ENCODE measurements around the gene MIGA1.
"Not testable (repeated sequence)": the region's sequence is repeated elsewhere in the genome, so short reads cannot be mapped to it uniquely, and the experiment has no call there.

Gene MIGA1

GRCh38 chr1:77796695-77797405, 17.4 kb downstream of the MIGA1 start:
- in situ Hi-C loops (cut with MboI; ENCODE audit: low sequenced_read_pairs), result no loop called here

GRCh38 chr1:77797991-77798390, 18.5 kb downstream of the MIGA1 start:
- in situ Hi-C loops (cut with MboI; ENCODE audit: low sequenced_read_pairs), result no loop called here

GRCh38 chr1:77802026-77802425, 22.6 kb downstream of the MIGA1 start:
- in situ Hi-C loops (cut with MboI; ENCODE audit: low sequenced_read_pairs), result no loop called here

GRCh38 chr1:77803371-77803770, 23.9 kb downstream of the MIGA1 start:
- in situ Hi-C loops (cut with MboI; ENCODE audit: low sequenced_read_pairs), result no loop called here

GRCh38 chr1:77809787-77810462, 30.5 kb downstream of the MIGA1 start:
- in situ Hi-C loops (cut with MboI; ENCODE audit: low sequenced_read_pairs), result not testable (repeated sequence)

- in situ Hi-C loops (cut with MboI; ENCODE audit: low sequenced_read_pairs), result not testable (repeated sequence)
These were observed 32.1 kb downstream of the MIGA1 start for GRCh38 chr1:77811589-77811988.

- in situ Hi-C loops (cut with MboI; ENCODE audit: low sequenced_read_pairs), result no loop called here
These were observed 38.1 kb downstream of the MIGA1 start for GRCh38 chr1:77817368-77818209.

GRCh38 chr1:77820121-77820520, 40.7 kb downstream of the MIGA1 start:
- in situ Hi-C loops (cut with MboI; ENCODE audit: low sequenced_read_pairs), result no loop called here

- in situ Hi-C loops (cut with MboI; ENCODE audit: low sequenced_read_pairs), result no loop called here
These were observed 44.6 kb downstream of the MIGA1 start for GRCh38 chr1:77824079-77824478.

- in situ Hi-C loops (cut with MboI; ENCODE audit: low sequenced_read_pairs), result no loop called here
These were observed 45.2 kb downstream of the MIGA1 start for GRCh38 chr1:77824694-77825093.

- in situ Hi-C loops (cut with MboI; ENCODE audit: low sequenced_read_pairs), result no loop called here
These were observed 45.8 kb downstream of the MIGA1 start for GRCh38 chr1:77825131-77825709.

- in situ Hi-C loops (cut with MboI; ENCODE audit: low sequenced_read_pairs), result not testable (repeated sequence)
These were observed 47.4 kb downstream of the MIGA1 start for GRCh38 chr1:77826851-77827250.

GRCh38 chr1:77828098-77828497, 48.6 kb downstream of the MIGA1 start:
- in situ Hi-C loops (cut with MboI; ENCODE audit: low sequenced_read_pairs), result no loop called here

GRCh38 chr1:77829851-77830250, 50.4 kb downstream of the MIGA1 start:
- in situ Hi-C loops (cut with MboI; ENCODE audit: low sequenced_read_pairs), result no loop called here

- in situ Hi-C loops (cut with MboI; ENCODE audit: low sequenced_read_pairs), result no loop called here
These were observed 51.5 kb downstream of the MIGA1 start for GRCh38 chr1:77830946-77831345.

GRCh38 chr1:77831566-77831965, 52.1 kb downstream of the MIGA1 start:
- in situ Hi-C loops (cut with MboI; ENCODE audit: low sequenced_read_pairs), result no loop called here

- in situ Hi-C loops (cut with MboI; ENCODE audit: low sequenced_read_pairs), result no loop called here
These were observed 52.7 kb downstream of the MIGA1 start for GRCh38 chr1:77831976-77832711.

GRCh38 chr1:77832901-77833300, 53.5 kb downstream of the MIGA1 start:
- in situ Hi-C loops (cut with MboI; ENCODE audit: low sequenced_read_pairs), result no loop called here

GRCh38 chr1:77833521-77834100, 54.2 kb downstream of the MIGA1 start:
- in situ Hi-C loops (cut with MboI; ENCODE audit: low sequenced_read_pairs), result no loop called here

GRCh38 chr1:77834771-77835334, 55.4 kb downstream of the MIGA1 start:
- in situ Hi-C loops (cut with MboI; ENCODE audit: low sequenced_read_pairs), result no loop called here
